D721Med (cell line): Measurements from ENCODE around the gene STN1.

Experiments
- DNase-seq: peaks from one replicate; pipeline ENCODE4 v3.0.0; 2011; ENCODE audit warnings: low spot score; ENCODE audit not compliant: insufficient read length
- FAIRE-seq: peaks from 2 replicates; lab custom pipeline; 2011; peaks lifted over from hg19 to GRCh38; lab: Jason Lieb, UNC
- CTCF ChIP-seq: IDR thresholded peaks from 2 replicates; pipeline ENCODE4 v1.5.1; 2012; ENCODE audit warnings: mild to moderate bottlenecking, control low read depth; ENCODE audit not compliant: insufficient read depth; ENCODE audit errors: missing control alignments

STN1 gene

GRCh38 chr10:103872137-103872931 is 45.6 kb downstream of the STN1 start:
- FAIRE-seq (no peak), DNase-seq (no peak)

GRCh38 chr10:103871006-103871405 is 47.0 kb downstream of the STN1 start:
- DNase-seq (no peak), FAIRE-seq (no peak)
- TF ChIP-seq CTCF, result no peak

More at GRCh38 chr10:103872137-103872931, 45.6 kb downstream of the STN1 start:
- TF ChIP-seq CTCF, result no peak

DNA sequence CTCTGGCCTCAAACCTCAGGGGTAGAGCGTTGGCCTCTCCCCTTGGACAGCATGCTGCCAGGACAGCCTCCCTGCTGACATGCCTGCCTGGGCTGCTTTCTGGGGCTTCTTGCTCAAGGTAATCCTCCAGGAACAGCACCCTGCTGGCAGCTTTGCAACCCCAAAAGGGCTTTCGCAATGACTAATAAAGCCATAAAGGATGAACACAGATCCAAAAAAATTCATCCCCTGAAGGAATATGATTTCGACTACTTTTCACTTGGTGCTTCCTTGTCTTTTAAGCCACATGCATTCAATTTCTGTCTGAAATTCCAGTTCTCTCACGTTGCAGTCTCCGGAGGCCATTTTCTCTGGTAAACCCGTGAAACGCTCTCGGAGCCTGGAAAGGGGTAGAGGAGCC is 47.5 kb downstream of the STN1 start:
- TF ChIP-seq CTCF, result no peak
- FAIRE-seq, result no peak
- DNase-seq, result no peak

GRCh38 chr10:103869336-103869735 is 48.6 kb downstream of the STN1 start:
- FAIRE-seq (no peak), DNase-seq (no peak)
- no peak for TF ChIP-seq CTCF

DNA sequence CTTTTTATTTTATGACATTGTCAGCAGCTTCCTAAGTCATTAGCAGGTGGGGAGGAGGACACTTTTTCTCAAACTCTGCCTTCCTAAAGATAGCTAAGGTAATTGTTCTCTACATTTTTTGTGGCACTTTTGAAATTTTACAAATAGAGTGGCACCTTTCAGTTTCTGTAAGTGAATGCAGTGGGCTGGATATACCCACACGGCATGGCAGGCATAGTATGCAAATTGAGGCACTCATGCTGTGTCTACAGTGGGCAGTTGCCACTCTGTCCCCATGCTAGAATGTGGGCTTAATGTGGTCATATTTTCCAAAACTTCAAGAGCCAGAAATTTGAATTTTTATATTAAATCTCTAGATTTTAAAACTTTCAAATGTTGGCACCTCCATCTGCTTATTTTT is 49.8 kb downstream of the STN1 start:
- DNase-seq, result no peak
- FAIRE-seq, result no peak
- no peak for TF ChIP-seq CTCF

DNA sequence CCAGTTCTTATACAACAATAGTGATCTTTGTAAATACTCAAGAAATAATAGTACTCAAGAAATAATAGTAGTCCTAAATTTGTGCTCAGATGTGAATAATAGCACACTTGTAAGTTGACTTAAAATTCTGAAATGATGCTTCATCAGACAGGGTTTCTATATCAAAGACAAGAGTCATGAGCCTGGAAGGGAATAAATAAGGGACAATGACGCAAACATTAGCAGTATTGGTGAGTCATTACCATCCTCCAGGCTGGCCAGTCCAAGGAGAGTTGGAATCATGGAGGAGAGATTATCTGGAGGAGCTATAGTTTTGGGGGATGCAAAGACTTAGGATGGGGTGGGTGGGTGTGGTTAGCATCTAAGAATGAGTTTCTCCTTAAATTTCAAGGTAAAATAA is 56.5 kb downstream of the STN1 start:
- DNase-seq (no peak), FAIRE-seq (no peak)
- TF ChIP-seq CTCF, result no peak
